ENCODE measurements around the gene APBB2. TPM values are rescaled to one million over a fixed set of nuclear protein-coding genes. Genes with fewer than 3 reads are reported as not detected.

The APBB2 gene
- 10 to 100 TPM; 19.1 to 39.1 (median 32.1) TPM for total RNA-seq
- 1 to 10 TPM; 8.6 to 9.4 TPM for polyA plus RNA-seq
- long read RNA-seq, donor 1, partial matches to known transcripts, result 3 of 11 reads
- long read RNA-seq, donor 1, other reads (novel, unspliced or antisense), result 8 of 11 reads
- long read RNA-seq, donor 2, partial matches to known transcripts, result 1 of 13 reads
- long read RNA-seq, donor 2, other reads (novel, unspliced or antisense), result 10 of 13 reads
- long read RNA-seq, donor 3, full-length matches to known transcripts, result 3 of 11 reads
- long read RNA-seq, donor 3, partial matches to known transcripts, result 6 of 11 reads
- long read RNA-seq, donor 3, other reads (novel, unspliced or antisense), result 2 of 11 reads

DNA sequence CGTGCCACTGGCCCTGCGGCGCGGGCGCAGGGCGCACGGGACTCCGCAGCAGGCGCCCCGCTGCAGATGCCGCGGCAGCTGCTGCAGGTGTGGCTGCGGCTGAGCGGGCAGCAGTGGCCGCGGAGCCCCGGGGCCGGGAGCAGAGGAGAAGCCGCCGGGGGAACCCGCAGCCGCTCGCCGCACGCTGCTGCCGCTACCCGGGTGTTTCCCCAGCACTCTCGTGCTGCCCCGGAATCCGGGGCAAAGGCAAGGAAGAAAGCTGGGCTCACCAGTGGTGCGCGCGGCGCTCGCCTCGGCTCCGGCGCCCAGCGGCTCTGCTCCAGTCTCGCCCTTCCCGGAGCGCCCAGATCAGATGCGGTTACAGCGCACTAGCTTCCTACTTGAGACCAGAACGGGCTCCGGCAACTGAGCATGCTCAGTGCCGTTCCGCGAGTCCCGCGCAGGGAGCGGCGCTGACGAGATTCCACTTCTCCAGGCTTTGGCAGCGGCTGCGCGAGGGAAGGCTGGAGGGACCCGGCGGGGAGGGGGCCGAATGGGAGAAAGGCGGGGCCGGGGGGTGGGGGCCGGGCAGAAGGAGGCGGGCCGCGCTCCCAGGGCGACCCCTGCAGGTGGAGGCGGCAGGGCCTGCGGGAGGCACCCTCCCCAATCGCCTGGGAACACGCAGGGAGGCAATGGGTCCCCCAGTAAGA lies at the start of gene APBB2:
APBB2 (minus strand) TSS at position 407 of the 689 bp plus-strand sequence. CDS start 181,288 bp downstream, outside the sequence.
- peaks cover 0 to 8% (median 0%) of the 10 kb centered on the region in 9 donors for H3K27me3 ChIP-seq
- H3K4me3 ChIP-seq, result peak within 1 kb of the TSS; percentile 70 to 93 (median 86)
- peak; percentile 95 to 98 (median 96) for DNase-seq
- peaks cover 0 to 1% (median 0%) of the 10 kb centered on the region in 12 donors for H3K9me3 ChIP-seq
- no peaks in the 10 kb centered on the region for H3K36me3 ChIP-seq
- intact Hi-C loops (cut with DNase I), result loop anchor here (1.0 to 10.0 kb wide), 15 partner anchors 57 to 479 kb away; no protein-coding TSS in a partner anchor
- peak; percentile 92 to 95 (median 94) for ATAC-seq
- peaks cover 0 to 57% (median 27%) of the 10 kb centered on the region in 12 donors for H3K4me1 ChIP-seq
- TF ChIP-seq, protein P1, sequence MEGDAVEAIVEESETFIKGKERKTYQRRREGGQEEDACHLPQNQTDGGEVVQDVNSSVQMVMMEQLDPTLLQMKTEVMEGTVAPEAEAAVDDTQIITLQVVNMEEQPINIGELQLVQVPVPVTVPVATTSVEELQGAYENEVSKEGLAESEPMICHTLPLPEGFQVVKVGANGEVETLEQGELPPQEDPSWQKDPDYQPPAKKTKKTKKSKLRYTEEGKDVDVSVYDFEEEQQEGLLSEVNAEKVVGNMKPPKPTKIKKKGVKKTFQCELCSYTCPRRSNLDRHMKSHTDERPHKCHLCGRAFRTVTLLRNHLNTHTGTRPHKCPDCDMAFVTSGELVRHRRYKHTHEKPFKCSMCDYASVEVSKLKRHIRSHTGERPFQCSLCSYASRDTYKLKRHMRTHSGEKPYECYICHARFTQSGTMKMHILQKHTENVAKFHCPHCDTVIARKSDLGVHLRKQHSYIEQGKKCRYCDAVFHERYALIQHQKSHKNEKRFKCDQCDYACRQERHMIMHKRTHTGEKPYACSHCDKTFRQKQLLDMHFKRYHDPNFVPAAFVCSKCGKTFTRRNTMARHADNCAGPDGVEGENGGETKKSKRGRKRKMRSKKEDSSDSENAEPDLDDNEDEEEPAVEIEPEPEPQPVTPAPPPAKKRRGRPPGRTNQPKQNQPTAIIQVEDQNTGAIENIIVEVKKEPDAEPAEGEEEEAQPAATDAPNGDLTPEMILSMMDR (IDR thresholded peaks at IDR 0.05), result peak; percentile 80 to 97 (median 92)
- TF ChIP-seq POLR2A (IDR thresholded peaks at IDR 0.05), result peak in 1 of 2 donors; percentile 94
- H3K27ac ChIP-seq, result peak within 1 kb of the TSS; percentile 30 to 94 (median 88)
- 0 to 1% (median 0%) methylated on average over 5 to 71 of the region's 71 CpGs for WGBS, 4 donors

DNA sequence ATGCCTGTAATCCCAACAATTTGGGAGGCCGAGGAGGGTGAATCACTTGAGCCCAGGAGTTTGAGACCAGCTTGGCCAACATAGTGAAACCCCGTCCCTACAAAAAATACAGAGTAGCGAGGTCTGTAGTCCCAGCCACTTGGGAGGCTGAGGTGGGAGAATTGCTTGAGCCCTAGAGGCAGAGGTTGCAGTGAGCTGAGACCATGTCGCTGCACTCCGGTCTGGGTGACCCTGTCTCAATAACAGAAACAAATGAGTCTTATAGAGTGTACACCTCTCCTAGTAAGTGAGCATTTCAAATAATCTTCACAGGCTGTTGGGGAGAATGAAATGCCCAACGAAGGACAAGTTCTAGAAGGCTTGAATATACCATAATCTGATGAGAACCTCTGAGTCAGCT lies 47.9 kb upstream of the APBB2 start:
- no peak overlapping the region for H3K4me3 ChIP-seq
- peaks cover 0 to 15% (median 8%) of the 10 kb centered on the region in 12 donors for H3K4me1 ChIP-seq
- H3K27ac ChIP-seq, result no peak overlapping the region
- peaks cover 0 to 16% (median 6%) of the 10 kb centered on the region in 9 donors for H3K27me3 ChIP-seq
- no peaks in the 10 kb centered on the region for H3K9me3 ChIP-seq
- H3K36me3 ChIP-seq, result peaks cover 0 to 17% (median 0%) of the 10 kb centered on the region in 9 donors
- TF ChIP-seq POLR2A (IDR thresholded peaks at IDR 0.05), result no peak
- 93 to 94% (median 93%) methylated on average over 6 of the region's 6 CpGs for WGBS, 4 donors
- intact Hi-C loops (cut with DNase I), result no loop called here
- no peak for DNase-seq
- ATAC-seq, result no peak

DNA sequence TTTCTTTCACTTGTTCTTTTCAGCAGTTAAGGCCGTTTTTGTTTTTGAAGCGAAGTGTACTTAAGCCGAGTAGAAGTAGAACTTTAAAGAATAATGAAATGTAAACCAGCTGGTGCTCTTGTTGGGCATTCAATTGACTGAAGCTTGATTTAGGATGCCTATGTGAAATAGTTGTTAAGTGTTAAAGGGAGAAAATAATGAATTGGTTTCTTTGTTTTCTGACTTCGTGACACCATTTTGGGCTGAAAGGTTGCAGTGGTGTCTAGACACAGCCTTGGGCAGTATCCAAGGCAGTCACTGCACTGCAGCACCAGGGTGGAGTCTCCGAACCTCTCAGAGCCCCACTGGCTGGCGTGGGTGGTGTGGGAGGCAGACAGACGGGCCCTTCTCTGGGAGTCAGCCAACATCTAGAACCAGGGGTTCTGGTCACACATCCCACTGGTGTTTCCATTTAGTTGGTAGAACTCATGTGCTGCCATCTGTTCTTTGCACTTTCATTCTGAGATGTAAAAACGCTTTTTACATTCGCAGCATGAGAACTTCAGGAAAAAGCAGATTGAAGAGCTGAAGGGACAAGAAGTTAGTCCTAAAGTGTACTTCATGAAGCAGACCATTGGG lies 45.9 kb upstream of the APBB2 start:
- no peak overlapping the region for H3K4me3 ChIP-seq
- ATAC-seq, result no peak
- no peak overlapping the region for H3K27ac ChIP-seq
- no peak for DNase-seq
- peaks cover 0 to 17% (median 0%) of the 10 kb centered on the region in 9 donors for H3K36me3 ChIP-seq
- intact Hi-C loops (cut with DNase I), result no loop called here
- H3K27me3 ChIP-seq, result peaks cover 4 to 34% (median 13%) of the 10 kb centered on the region in 9 donors
- H3K9me3 ChIP-seq, result no peaks in the 10 kb centered on the region
- peaks cover 3 to 23% (median 14%) of the 10 kb centered on the region in 12 donors for H3K4me1 ChIP-seq
- WGBS, 4 donors, result 94 to 96% (median 96%) methylated on average over 9 of the region's 9 CpGs
- TF ChIP-seq, protein P1 (IDR thresholded peaks at IDR 0.05), result no peak
- no peak for TF ChIP-seq POLR2A (IDR thresholded peaks at IDR 0.05)

DNA sequence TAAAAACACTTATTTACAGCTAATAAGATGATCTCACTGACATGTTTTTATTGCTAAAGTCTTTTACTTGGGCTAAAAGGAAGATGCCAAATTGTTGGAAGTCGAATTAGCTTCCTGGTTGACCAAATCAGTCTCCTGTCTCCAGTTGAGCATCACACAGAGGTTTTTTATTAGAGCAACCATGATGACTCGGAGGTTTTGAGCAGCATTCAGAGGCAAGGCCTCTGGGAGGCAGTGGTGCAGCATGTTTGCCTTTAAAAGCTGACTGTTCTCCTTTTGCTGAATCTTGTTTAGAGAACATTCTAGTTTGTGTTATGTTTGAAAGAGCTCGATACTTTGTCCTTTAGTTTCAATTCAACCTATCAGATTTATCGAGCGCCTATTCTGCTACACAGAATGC lies 44.4 kb upstream of the APBB2 start:
- H3K36me3 ChIP-seq, result peaks cover 0 to 12% (median 0%) of the 10 kb centered on the region in 9 donors
- 78 to 82% (median 81%) methylated on average over 5 of the region's 5 CpGs for WGBS, 4 donors
- intact Hi-C loops (cut with DNase I), result loop anchor here in 3 of 10 donors (5.0 to 10.0 kb wide), 2 partner anchors 626 to 629 kb away; no protein-coding TSS in a partner anchor
- TF ChIP-seq POLR2A (IDR thresholded peaks at IDR 0.05), result no peak
- TF ChIP-seq, protein P1 (IDR thresholded peaks at IDR 0.05), result peak in 8 of 12 donors; percentile 27 to 64 (median 46)
- ATAC-seq, result peak in 3 of 4 donors; percentile 53 to 73 (median 59)
- no peak overlapping the region for H3K27ac ChIP-seq
- peaks cover 4 to 43% (median 13%) of the 10 kb centered on the region in 9 donors for H3K27me3 ChIP-seq
- DNase-seq, result no peak
- H3K9me3 ChIP-seq, result no peaks in the 10 kb centered on the region
- no peak overlapping the region for H3K4me3 ChIP-seq
- peaks cover 3 to 23% (median 14%) of the 10 kb centered on the region in 12 donors for H3K4me1 ChIP-seq

Data from heart left ventricle (tissue), 16 donors.